Ecto neural progenitor cell (in vitro differentiated cells): Measurements from ENCODE around the gene CHAF1A.

Experiments used
- DNase-seq: peaks from one replicate; pipeline ENCODE4 v3.0.0-alpha.2; 2018; ENCODE audit warnings: low spot score

Gene CHAF1A

DNA sequence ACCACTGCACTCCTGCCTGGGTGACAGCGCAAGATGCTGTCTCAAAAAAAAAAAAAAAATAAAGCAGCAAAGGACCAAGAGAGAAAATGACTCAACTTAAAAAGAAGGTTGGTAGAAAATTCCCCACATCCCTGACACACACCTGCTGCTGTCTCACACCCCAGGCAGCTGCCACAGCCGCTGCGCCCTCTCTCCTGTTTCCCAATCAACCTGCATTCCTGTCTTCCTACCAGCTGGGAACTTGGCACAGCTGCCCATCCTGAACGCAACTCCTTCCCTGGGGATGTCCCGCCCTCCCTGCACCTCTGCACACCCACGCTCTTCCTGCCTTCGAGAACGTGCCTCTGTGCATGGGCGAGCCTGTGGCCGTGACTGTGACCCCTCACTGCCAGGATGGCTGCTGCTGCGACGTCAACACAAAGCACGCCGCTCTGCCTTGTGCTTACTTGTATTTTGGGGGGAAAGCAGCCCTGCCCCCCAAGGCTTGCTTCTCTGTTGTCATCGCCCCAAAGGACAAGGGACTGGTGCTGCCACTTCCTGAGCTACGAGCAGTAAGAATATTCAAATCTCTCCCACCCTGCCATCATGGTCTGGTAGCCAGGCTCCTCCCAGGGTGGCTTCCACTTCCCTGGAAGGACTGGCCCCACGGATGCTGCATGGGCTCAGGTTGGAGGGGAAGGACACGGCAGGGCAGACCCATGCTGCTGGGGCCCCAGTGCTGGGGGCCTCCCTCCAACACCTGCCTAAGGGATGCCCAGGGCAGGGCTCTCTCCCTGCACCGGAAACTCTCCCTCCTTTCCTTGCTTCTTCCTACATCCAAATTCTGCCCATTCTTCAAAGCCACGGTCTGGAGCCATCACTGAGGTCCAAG lies 22.8 kb upstream of the CHAF1A start:
- DNase-seq: no peak

- DNase-seq: no peak
Observed at GRCh38 chr19:4380254-4380727, 22.1 kb upstream of the CHAF1A start.

- DNase-seq: no peak
Observed at GRCh38 chr19:4385291-4386040, 17.0 kb upstream of the CHAF1A start.

DNA sequence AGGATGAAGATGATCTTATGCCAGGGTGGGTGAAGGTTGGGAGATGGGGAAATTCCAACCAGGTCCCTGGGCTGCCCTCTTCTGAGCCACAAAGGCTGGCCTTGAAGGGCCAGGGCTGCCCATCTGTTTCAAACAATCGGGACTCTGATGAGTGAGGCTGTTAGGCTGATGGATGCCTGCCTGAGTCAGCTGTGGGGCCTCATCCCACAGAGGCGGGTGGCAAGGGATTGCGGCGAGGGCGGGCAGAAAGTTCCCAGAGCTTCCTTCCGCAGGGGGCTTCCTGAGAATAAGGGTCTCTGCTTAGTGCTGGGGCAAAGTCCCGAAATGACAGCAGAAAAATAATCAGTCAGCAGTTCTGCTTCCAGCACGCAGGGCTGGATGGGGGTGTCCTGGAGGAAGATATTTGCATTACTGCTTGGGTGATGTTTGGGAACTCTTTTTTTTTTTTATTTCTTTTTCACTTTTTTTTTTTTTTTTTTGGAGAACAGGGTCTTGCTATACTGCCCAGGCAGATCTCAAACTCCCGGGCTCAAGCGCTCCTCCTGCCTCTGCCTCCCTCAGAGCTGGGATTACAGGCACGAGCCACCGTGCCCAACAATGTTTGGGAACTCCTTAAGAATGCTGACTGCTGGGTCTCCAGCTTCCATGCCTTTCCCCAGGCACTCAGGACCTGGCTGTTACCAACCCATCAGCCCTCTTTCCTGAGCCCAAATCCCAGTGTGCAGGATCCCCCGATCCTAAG lies 16.2 kb upstream of the CHAF1A start:
- DNase-seq: no peak

DNA sequence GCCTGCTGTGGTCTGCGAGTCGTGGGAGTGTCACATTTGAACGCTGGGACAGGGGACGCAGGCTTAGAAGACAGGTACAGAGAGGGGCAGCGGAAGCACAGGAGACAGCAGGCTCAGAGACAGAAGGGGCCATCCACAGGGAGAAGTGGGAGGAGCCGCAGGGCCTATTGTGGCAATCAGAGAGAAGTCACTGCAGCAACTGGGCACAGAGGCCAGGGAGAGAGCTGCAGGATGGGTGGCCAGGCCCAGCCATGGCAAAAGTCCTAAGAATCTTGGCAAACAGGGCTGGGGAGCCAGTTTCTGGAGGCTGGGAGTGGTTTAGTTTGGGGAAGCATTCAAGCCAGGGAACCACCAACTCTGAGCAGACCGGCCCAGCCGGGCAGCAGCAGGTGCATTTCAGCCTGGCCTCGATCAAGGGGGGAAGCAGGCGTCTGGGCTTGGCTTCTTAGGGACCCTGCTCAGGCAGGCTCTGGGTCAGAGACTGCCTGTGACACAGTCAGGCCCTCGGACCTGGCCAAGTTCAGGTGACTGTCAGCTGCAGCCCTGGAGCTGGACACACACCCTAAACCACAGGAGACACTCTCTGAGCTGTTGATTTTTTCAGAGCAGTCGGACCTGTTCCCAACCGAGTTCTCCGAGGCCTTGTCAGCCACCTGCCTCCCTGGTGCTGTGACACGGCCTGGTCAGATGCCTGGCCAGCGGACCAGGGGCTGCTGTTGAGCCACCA lies 13.9 kb upstream of the CHAF1A start:
- no peak for DNase-seq

DNA sequence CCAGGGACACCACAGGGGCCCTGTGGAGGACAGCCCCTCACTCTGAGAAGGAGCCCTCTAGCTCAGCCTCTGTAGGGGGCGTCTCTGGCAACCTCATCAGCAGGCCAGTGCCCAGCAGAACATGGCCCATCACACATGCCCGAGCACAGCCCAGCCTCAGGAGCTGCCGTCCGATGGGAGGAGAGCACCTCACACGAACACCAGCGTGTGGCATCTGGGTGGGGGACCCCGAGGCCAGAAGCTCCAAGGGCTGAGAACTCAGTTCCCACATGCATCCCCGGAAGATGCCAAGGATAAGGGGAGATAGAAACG lies 13.4 kb upstream of the CHAF1A start:
- DNase-seq: no peak

DNA sequence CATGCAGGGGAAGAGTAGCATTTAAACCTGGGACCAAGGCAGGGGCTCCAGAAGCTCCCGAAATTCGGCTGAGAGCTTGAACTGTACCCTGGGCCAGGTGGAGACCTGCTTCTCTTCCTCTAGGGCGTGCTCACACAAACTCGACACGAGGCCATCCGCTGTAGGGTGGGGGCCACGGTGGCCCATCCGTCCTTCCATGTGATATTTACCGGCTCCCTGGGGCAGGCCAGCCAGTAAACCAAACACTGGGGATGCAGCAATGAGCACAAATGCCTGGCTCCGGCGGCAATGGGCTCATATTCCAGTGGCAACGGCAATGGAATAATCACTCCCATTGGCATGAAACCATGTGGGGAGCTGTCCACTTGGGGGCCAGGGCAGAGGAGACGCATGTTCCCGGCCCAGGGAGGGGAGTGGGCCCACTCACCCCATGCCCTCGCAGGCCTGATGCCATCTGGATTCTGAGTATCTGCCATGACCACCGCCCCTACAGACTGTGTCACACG lies 12.9 kb upstream of the CHAF1A start:
- no peak for DNase-seq

DNA sequence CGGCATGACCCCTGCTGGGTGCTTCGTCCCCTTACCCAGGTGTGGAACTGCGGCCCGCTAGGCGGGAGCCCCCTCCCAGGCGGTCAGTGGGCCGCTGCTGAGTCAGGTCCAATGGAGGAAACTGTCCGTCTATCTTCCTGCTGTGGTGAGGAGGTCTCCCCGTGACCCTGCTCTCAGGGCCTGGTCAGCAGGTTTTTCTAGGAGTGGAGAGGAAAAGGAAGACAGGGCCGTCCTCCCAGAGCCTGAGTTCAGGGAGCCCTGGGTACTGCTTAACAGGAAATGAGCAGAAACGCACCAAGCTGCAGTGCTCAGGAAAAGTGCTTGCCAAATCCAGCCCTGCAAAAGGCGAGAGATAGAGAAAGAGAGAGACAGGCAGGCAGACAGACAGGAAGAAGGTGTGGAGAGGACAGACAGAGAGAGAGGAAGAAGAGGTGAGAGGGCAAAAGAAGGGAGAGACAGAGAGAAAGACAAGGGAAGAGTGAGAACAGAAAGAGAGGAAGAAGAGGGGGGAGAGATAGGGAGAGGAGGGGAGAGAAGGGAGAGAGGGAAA lies 12.3 kb upstream of the CHAF1A start:
- DNase-seq: no peak

- DNase-seq: peak; percentile 76
Observed at GRCh38 chr19:4390567-4391305, 11.7 kb upstream of the CHAF1A start.

- DNase-seq: no peak
Observed at GRCh38 chr19:4391306-4391693, 11.1 kb upstream of the CHAF1A start.

DNA sequence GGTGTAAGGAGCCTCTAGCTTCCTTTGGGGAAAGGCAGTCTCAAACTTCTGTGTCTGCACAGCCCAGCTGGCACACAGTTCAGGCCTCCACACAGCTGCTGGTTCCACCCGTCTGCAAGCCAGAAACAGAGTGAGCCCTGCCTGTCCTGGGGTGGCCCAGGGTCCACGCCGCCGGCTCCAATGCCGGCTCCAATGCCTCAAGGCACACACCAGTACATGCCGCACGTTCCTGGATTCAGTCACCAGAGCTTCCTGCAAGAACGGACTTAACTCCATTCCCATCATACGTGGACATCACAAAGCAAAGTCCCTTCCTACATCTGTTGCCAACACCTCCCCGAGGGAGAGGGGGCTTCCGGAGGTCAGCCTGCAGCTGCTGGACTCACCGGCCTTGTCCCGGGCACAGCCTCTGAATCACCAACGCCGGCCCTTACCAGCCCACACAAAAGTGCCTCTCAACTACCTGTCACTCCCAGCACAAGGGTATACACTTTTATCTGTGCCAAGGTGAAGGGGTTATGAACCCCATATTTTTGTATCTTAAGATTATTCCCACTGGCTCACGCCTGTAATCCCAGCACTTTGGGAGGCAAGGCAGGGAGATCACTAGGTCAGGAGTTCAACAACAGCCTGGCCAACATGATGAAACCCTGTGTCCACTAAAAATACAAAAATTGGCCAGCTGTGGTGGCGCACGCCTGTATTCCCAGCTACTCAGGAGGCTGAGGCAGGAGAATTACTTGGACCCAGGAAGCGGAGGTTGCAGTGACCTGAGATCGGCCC lies 10.5 kb upstream of the CHAF1A start:
- DNase-seq: no peak

- DNase-seq: no peak
Observed at GRCh38 chr19:4393947-4394590, 8.4 kb upstream of the CHAF1A start.

DNA sequence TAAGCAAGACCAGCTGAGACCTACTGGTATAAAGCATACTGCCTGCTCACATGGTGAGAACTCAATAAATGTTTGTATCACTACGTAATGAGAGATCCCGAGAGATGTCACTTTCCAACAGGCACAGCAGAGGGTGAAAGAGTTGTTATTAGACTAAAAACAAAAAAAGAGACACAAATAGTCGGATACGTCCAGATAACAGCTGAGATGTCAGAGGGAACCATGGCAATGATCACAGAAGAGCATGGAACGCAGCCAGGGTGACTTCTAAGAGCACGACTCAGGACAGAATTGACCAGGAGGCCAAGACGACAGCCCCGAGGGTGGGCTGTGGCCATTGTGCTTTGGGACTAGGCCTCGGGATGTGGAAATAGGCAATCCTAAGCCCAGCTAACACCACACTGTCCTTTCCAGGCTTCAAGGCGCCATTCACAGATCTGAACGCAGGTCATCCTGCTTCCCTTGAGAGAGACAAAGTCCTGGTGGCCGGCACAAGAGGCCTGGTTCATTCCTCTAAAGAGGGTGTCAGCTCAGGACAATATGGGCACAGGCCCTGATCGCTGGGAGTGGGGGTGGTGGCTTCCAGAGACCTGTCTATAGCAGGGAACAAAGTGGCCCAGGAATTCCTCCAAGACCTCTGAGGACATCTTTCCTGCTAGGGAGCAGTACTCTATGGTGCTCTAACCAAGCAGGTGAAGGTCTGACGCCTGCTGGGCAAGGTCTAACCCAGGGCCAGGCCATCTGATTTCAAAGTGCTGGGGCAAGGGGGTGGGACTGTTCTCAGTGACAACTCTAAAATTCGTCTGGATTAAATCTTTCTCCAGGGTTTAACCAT lies 5.3 kb upstream of the CHAF1A start:
- no peak for DNase-seq

GRCh38 chr19:4399812-4400134 lies 2.7 kb upstream of the CHAF1A start:
- no peak for DNase-seq

DNA sequence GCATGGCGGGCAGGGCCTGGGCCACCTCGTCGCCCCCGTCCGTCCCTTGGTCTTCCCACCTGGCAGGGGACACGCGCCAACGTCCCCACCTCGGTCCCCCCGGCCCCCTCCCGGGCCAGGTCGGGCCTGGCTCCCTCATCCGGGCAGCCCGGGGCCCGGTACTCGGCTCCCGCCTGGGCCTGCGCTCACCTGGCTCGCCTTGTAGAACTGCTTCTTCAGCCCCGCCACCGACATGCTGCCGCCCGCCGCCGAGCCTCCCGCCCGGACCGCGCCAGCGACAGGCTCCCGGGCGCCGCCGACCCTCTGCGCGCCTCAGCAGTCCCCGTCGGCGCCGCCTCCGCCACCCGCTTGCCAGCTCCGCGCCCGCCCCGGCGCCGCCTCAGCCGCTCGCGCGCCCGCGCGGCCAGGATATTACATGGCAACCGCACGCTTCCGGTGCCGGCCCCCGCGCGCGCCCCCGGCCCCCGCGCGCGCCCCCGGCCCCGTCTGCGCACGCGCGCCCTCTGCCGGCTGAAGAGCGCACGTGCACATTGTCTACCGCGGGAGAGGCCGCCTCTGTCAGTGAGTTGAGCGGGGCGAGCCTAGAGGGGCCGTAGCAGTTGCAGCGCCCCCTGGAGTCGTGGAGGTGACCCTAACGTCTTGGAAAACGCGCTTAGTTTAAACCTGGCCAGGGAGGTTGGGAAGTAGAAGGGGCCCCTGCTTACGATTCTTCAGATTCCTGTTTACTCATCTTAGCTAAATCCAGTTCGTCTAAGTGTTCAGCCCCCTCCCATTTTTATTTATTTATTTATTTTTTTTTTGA lies 2.1 kb upstream of the CHAF1A start, which contains the start of gene SH3GL1:
Gene SH3GL1, minus strand, starts transcription at position 413 of the 802 bp plus-strand sequence. Its CDS starts 179 bp downstream, at position 234.
- DNase-seq: peak; percentile 95

GRCh38 chr19:4401769-4402170 lies 670 bp upstream of the CHAF1A start:
- no peak for DNase-seq

GRCh38 chr19:4403005-4403761 lies 743 bp downstream of the CHAF1A start:
- no peak for DNase-seq
